ENCODE results near the gene MATK.

Gene MATK

DNA sequence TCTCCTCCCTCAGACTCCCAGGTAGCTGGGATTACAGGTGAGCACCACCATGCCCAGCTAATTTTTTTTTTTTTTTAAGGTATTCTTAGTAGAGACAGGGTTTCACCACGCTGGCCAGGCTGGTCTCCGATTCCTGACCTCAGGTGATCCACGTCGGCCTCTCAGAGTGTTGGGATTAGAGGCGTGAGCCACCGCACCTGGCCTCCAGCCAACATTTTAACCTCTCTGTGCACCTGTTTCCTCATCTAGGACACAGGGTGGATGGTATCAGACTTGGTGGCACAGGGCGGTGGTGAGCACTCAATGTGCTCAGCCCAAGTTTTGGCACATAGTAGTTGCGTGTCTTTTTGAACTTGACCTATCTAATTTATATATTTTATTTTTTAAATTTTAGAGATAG, 37.2 kb downstream of the MATK start:
- Histone ChIP-seq H4K8ac (ENCODE audit: low read depth, low read length) (no peak overlapping the region), H3K27me3 (ENCODE audit: control insufficient read depth in 3 of 3, insufficient read depth in 3 of 3, low read depth in 1 of 3, low read length in 3 of 3) (no peaks in the 10 kb centered on the region), H3K23ac (ENCODE audit: low read depth, low read length, poor library complexity) (no peak overlapping the region), H3K79me1 (ENCODE audit: low read depth, low read length) (peaks cover 4% of the 10 kb centered on the region), H2BK12ac (ENCODE audit: low read length) (no peak overlapping the region), H3K27ac (replicated peaks; ENCODE audit: low read length) (no peak overlapping the region), H3K9ac (ENCODE audit: low read depth, low read length, poor library complexity) (no peak overlapping the region), H3K4me2 (ENCODE audit: insufficient read depth, low read length, poor library complexity, severe bottlenecking) (no peak overlapping the region), H3K18ac (ENCODE audit: low read length) (no peak overlapping the region), H3K4me3 (ENCODE audit: low read length in 2 of 2) (no peak overlapping the region), H2AFZ (ENCODE audit: low read length) (no peak overlapping the region), H4K91ac (ENCODE audit: low read depth, low read length, poor library complexity) (no peak overlapping the region), H3K4me1 (ENCODE audit: control insufficient read depth in 2 of 2, insufficient read depth in 1 of 2, low read depth in 1 of 2, low read length in 2 of 2) (no peaks in the 10 kb centered on the region), H2BK120ac (ENCODE audit: low read depth, low read length) (no peak overlapping the region), H3K9me3 (replicated peaks in 1 of 2; ENCODE audit: control insufficient read depth in 2 of 2, insufficient read depth in 1 of 2, low read depth in 1 of 2, low read length in 2 of 2) (no peaks in the 10 kb centered on the region), H2BK5ac (ENCODE audit: low read length) (no peak overlapping the region), H3K14ac (ENCODE audit: low read length) (no peak overlapping the region), H2AK5ac (ENCODE audit: low read depth, low read length) (no peak overlapping the region), H3K4ac (ENCODE audit: low read length) (no peak overlapping the region), H3K36me3 (replicated peaks in 1 of 2; ENCODE audit: control insufficient read depth in 2 of 2, insufficient read depth in 2 of 2, low read length in 2 of 2) (peaks cover 12 to 15% of the 10 kb centered on the region in 2 donors), H2BK15ac (ENCODE audit: low read length) (no peak overlapping the region)
- DNase-seq (ENCODE audit: low spot score), result no peak
- no CpG with 5 or more reads among the region's 8 CpGs for WGBS, 2 donors (ENCODE audit: extremely low coverage in 2 of 2, insufficient read length in 2 of 2, insufficient replicate concordance in 1 of 2)

GRCh38 chr19:3746371-3747056, 39.7 kb downstream of the MATK start:
- Histone ChIP-seq H3K18ac (ENCODE audit: low read length) (no peak overlapping the region), H2AFZ (ENCODE audit: low read length) (no peak overlapping the region), H3K9ac (ENCODE audit: low read depth, low read length, poor library complexity) (peak overlapping the region; percentile 21), H3K27ac (replicated peaks; ENCODE audit: low read length) (no peak overlapping the region), H3K27me3 (ENCODE audit: control insufficient read depth in 3 of 3, insufficient read depth in 3 of 3, low read depth in 1 of 3, low read length in 3 of 3) (no peaks in the 10 kb centered on the region), H2BK120ac (ENCODE audit: low read depth, low read length) (no peak overlapping the region), H3K4ac (ENCODE audit: low read length) (no peak overlapping the region), H2BK12ac (ENCODE audit: low read length) (peak overlapping the region; percentile 31), H2BK5ac (ENCODE audit: low read length) (no peak overlapping the region), H3K9me3 (replicated peaks in 1 of 2; ENCODE audit: control insufficient read depth in 2 of 2, insufficient read depth in 1 of 2, low read depth in 1 of 2, low read length in 2 of 2) (no peaks in the 10 kb centered on the region), H3K14ac (ENCODE audit: low read length) (no peak overlapping the region), H3K36me3 (replicated peaks in 1 of 2; ENCODE audit: control insufficient read depth in 2 of 2, insufficient read depth in 2 of 2, low read length in 2 of 2) (peaks cover 10 to 12% of the 10 kb centered on the region in 2 donors), H3K4me1 (ENCODE audit: control insufficient read depth in 2 of 2, insufficient read depth in 1 of 2, low read depth in 1 of 2, low read length in 2 of 2) (no peaks in the 10 kb centered on the region), H4K91ac (ENCODE audit: low read depth, low read length, poor library complexity) (no peak overlapping the region), H3K23ac (ENCODE audit: low read depth, low read length, poor library complexity) (no peak overlapping the region), H4K8ac (ENCODE audit: low read depth, low read length) (peak overlapping the region; percentile 43), H3K4me3 (ENCODE audit: low read length in 2 of 2) (no peak overlapping the region), H3K79me1 (ENCODE audit: low read depth, low read length) (peaks cover 2% of the 10 kb centered on the region), H3K4me2 (ENCODE audit: insufficient read depth, low read length, poor library complexity, severe bottlenecking) (no peak overlapping the region), H2BK15ac (ENCODE audit: low read length) (no peak overlapping the region), H2AK5ac (ENCODE audit: low read depth, low read length) (no peak overlapping the region)
- no peak for DNase-seq (ENCODE audit: low spot score)
- no CpG with 5 or more reads among the region's 31 CpGs for WGBS, 2 donors (ENCODE audit: extremely low coverage in 2 of 2, insufficient read length in 2 of 2, insufficient replicate concordance in 1 of 2)

- no peak for DNase-seq (ENCODE audit: low spot score)
- Histone ChIP-seq H3K14ac (ENCODE audit: low read length) (no peak overlapping the region), H4K8ac (ENCODE audit: low read depth, low read length) (no peak overlapping the region), H3K27me3 (ENCODE audit: control insufficient read depth in 3 of 3, insufficient read depth in 3 of 3, low read depth in 1 of 3, low read length in 3 of 3) (no peaks in the 10 kb centered on the region), H2BK15ac (ENCODE audit: low read length) (no peak overlapping the region), H3K4me3 (ENCODE audit: low read length in 2 of 2) (no peak overlapping the region), H3K79me1 (ENCODE audit: low read depth, low read length) (peaks cover 2% of the 10 kb centered on the region), H3K9me3 (replicated peaks in 1 of 2; ENCODE audit: control insufficient read depth in 2 of 2, insufficient read depth in 1 of 2, low read depth in 1 of 2, low read length in 2 of 2) (no peaks in the 10 kb centered on the region), H2BK12ac (ENCODE audit: low read length) (no peak overlapping the region), H2AK5ac (ENCODE audit: low read depth, low read length) (no peak overlapping the region), H3K23ac (ENCODE audit: low read depth, low read length, poor library complexity) (no peak overlapping the region), H2BK120ac (ENCODE audit: low read depth, low read length) (no peak overlapping the region), H4K91ac (ENCODE audit: low read depth, low read length, poor library complexity) (no peak overlapping the region), H3K27ac (replicated peaks; ENCODE audit: low read length) (no peak overlapping the region), H3K36me3 (replicated peaks in 1 of 2; ENCODE audit: control insufficient read depth in 2 of 2, insufficient read depth in 2 of 2, low read length in 2 of 2) (peaks cover 6 to 9% of the 10 kb centered on the region in 2 donors), H3K18ac (ENCODE audit: low read length) (no peak overlapping the region), H2AFZ (ENCODE audit: low read length) (no peak overlapping the region), H3K9ac (ENCODE audit: low read depth, low read length, poor library complexity) (no peak overlapping the region), H3K4me2 (ENCODE audit: insufficient read depth, low read length, poor library complexity, severe bottlenecking) (no peak overlapping the region), H3K4me1 (ENCODE audit: control insufficient read depth in 2 of 2, insufficient read depth in 1 of 2, low read depth in 1 of 2, low read length in 2 of 2) (no peaks in the 10 kb centered on the region), H2BK5ac (ENCODE audit: low read length) (no peak overlapping the region), H3K4ac (ENCODE audit: low read length) (no peak overlapping the region)
- WGBS, 2 donors (ENCODE audit: extremely low coverage in 2 of 2, insufficient read length in 2 of 2, insufficient replicate concordance in 1 of 2), result no CpG with 5 or more reads among the region's 8 CpGs
Observed at GRCh38 chr19:3745363-3746045, 40.7 kb downstream of the MATK start.

DNA sequence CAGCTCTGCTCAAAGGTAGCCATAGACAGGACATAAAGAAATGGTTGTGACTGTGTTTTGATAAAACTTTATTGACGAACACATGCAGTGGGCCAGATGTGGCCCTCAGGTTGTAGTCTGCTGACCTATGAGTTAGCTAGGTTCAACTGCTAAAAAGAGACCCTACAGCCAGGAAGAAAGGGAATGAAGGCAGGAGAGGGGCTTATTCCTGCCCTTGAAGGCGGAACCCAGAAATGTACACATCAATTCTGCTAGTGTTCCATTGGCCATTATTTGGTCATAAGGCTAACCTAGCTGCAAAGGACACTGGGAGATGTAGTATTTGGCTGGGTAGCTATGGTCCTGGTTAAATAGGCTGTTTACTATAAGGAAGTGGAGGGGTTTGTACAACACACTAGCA, 42.7 kb downstream of the MATK start:
- Histone ChIP-seq H3K9ac (ENCODE audit: low read depth, low read length, poor library complexity) (no peak overlapping the region), H3K36me3 (replicated peaks in 1 of 2; ENCODE audit: control insufficient read depth in 2 of 2, insufficient read depth in 2 of 2, low read length in 2 of 2) (no peaks in the 10 kb centered on the region), H2AK5ac (ENCODE audit: low read depth, low read length) (no peak overlapping the region), H3K79me1 (ENCODE audit: low read depth, low read length) (peaks cover 2% of the 10 kb centered on the region), H4K8ac (ENCODE audit: low read depth, low read length) (no peak overlapping the region), H4K91ac (ENCODE audit: low read depth, low read length, poor library complexity) (no peak overlapping the region), H3K4me2 (ENCODE audit: insufficient read depth, low read length, poor library complexity, severe bottlenecking) (no peak overlapping the region), H3K27ac (replicated peaks; ENCODE audit: low read length) (no peak overlapping the region), H3K4me1 (ENCODE audit: control insufficient read depth in 2 of 2, insufficient read depth in 1 of 2, low read depth in 1 of 2, low read length in 2 of 2) (no peaks in the 10 kb centered on the region), H2AFZ (ENCODE audit: low read length) (no peak overlapping the region), H3K4me3 (ENCODE audit: low read length in 2 of 2) (no peak overlapping the region), H3K14ac (ENCODE audit: low read length) (no peak overlapping the region), H2BK120ac (ENCODE audit: low read depth, low read length) (no peak overlapping the region), H3K18ac (ENCODE audit: low read length) (no peak overlapping the region), H2BK15ac (ENCODE audit: low read length) (no peak overlapping the region), H3K27me3 (ENCODE audit: control insufficient read depth in 3 of 3, insufficient read depth in 3 of 3, low read depth in 1 of 3, low read length in 3 of 3) (no peaks in the 10 kb centered on the region), H3K4ac (ENCODE audit: low read length) (no peak overlapping the region), H3K23ac (ENCODE audit: low read depth, low read length, poor library complexity) (no peak overlapping the region), H3K9me3 (replicated peaks in 1 of 2; ENCODE audit: control insufficient read depth in 2 of 2, insufficient read depth in 1 of 2, low read depth in 1 of 2, low read length in 2 of 2) (no peaks in the 10 kb centered on the region), H2BK5ac (ENCODE audit: low read length) (no peak overlapping the region), H2BK12ac (ENCODE audit: low read length) (no peak overlapping the region)
- DNase-seq (ENCODE audit: low spot score), result no peak
- no CpG with 5 or more reads among the region's 2 CpGs for WGBS, 2 donors (ENCODE audit: extremely low coverage in 2 of 2, insufficient read length in 2 of 2, insufficient replicate concordance in 1 of 2)

All from neuronal stem cell (in vitro differentiated cells).